Skeletal muscle tissue (tissue), 4 donors: Measurements from ENCODE around the gene FKRP. TPM values are rescaled to one million over a fixed set of nuclear protein-coding genes. Genes with fewer than 3 reads are reported as not detected.

Experiments
- H3K27ac ChIP-seq: one replicate; pipeline ENCODE4 v1.7.0; 2013; ENCODE audit warnings: mild to moderate bottlenecking, low read depth, low read length, inconsistent platforms
- H3K27me3 ChIP-seq, 3 donors: one replicate each; pipeline ENCODE4 v1.7.0; 2013; ENCODE audit warnings: low read length in 3 of 3; ENCODE audit not compliant: control insufficient read depth in 3 of 3, insufficient read depth in 3 of 3
- H3K36me3 ChIP-seq, 3 donors: one replicate each; pipeline ENCODE4 v1.7.0; 2013; ENCODE audit warnings: low read length in 3 of 3; ENCODE audit not compliant: control insufficient read depth in 3 of 3, insufficient read depth in 3 of 3
- H3K4me1 ChIP-seq, 3 donors: one replicate each; pipeline ENCODE4 v1.7.0; 2013; ENCODE audit warnings: low read length in 3 of 3, mild to moderate bottlenecking in 3 of 3; ENCODE audit not compliant: control insufficient read depth in 3 of 3, insufficient read depth in 3 of 3
- H3K4me3 ChIP-seq, 3 donors: one replicate each; pipeline ENCODE4 v1.7.0; 2013; ENCODE audit warnings: low read length in 3 of 3
- H3K9ac ChIP-seq, 3 donors: one replicate each; pipeline ENCODE4 v1.7.0; 2013; ENCODE audit warnings: low read length in 3 of 3, mild to moderate bottlenecking in 3 of 3, moderate library complexity in 2 of 3, low read depth in 1 of 3
- H3K9me3 ChIP-seq, 3 donors: one replicate each; pipeline ENCODE4 v1.7.0; 2013; ENCODE audit warnings: low read length in 3 of 3; ENCODE audit not compliant: control insufficient read depth in 3 of 3
- total RNA-seq: library from RNA; depleted of rRNA; stranded (reverse); fragments of >200 nt; gene quantifications from one replicate; pipeline ENCODE4 v1.2.3, GENCODE V29; 2014
- donor health status: Osteomylitis.

FKRP gene
- total RNA-seq, 1 donor from 2014 or later: 5.7 TPM

DNA sequence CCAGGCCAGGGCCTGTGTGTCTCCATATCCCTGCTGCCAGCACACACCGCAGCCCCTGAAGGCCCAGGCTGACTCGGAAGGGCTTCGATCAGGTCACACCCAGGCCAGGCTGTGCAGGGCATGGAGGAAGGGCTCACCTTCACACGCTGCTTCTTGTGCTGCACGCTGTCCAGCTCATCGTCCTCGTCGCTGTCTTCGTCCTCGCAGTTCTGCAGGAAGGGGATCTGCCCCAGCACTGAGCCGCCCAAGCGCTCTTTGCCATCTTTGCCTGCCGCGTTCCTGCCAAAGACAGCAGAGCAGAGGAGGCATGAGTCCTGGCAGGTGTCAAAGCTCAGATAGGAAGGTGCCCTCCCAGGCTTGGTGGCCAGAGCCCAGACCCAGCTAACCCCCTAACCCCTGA is 15.3 kb upstream of the FKRP start:
- no peak overlapping the region for H3K4me3 ChIP-seq
- H3K27me3 ChIP-seq: no peaks in the 10 kb centered on the region
- no peaks in the 10 kb centered on the region for H3K9me3 ChIP-seq
- peaks cover 20 to 33% (median 24%) of the 10 kb centered on the region in 3 donors for H3K4me1 ChIP-seq
- H3K27ac ChIP-seq: no peak overlapping the region
- H3K9ac ChIP-seq: no peak overlapping the region
- peaks cover 76 to 80% (median 77%) of the 10 kb centered on the region in 3 donors for H3K36me3 ChIP-seq

DNA sequence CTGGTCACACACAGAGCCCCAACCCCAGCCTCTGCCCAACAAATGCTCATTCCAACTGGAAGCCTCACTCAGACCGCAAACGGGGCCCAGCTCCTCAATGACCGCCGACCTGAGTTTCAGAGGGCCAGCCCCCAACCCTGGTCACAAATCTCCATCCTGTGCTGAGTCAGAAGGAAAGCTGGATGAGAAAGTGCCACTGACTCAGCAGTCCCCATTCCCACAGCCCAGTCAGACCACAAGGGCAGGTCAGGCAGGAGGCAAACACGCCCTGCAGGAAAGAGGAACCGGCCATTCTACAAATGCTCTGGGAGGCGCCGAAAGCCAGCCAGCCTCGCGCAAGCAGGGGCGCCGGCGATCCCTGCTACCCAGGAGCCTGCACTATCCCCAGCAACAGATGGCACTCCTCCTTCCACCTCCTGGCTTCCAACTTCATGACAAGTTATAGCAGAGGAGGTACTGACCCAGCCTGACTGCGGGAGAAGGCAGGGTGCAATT is 14.8 kb upstream of the FKRP start:
- H3K4me1 ChIP-seq: peaks cover 19 to 33% (median 24%) of the 10 kb centered on the region in 3 donors
- no peaks in the 10 kb centered on the region for H3K27me3 ChIP-seq
- H3K9me3 ChIP-seq: no peaks in the 10 kb centered on the region
- no peak overlapping the region for H3K27ac ChIP-seq
- H3K4me3 ChIP-seq: no peak overlapping the region
- no peak overlapping the region for H3K9ac ChIP-seq
- peaks cover 71 to 75% (median 73%) of the 10 kb centered on the region in 3 donors for H3K36me3 ChIP-seq

DNA sequence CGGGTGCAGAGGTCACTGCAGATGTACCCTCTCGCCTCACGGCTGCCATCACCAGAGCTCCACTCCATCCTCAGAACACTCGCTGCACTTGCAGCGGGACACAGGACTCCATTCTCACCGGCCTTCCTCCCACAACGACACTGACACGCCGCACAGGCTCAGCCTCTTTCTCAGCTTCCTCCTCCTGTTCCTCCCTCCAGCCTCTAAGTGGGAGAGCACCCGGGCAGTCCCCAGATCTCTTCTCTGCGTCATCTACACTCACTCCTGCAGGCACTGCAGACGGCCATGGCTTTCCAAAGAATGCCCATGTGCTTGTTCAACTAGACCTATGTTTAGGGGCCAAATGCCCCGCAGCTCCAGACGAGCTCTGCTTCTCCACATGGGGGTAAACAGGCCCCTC is 14.3 kb upstream of the FKRP start:
- no peak overlapping the region for H3K9ac ChIP-seq
- H3K36me3 ChIP-seq: peaks cover 68 to 72% (median 69%) of the 10 kb centered on the region in 3 donors
- no peaks in the 10 kb centered on the region for H3K9me3 ChIP-seq
- H3K4me1 ChIP-seq: peaks cover 19 to 31% (median 21%) of the 10 kb centered on the region in 3 donors
- no peak overlapping the region for H3K27ac ChIP-seq
- H3K27me3 ChIP-seq: no peaks in the 10 kb centered on the region
- H3K4me3 ChIP-seq: no peak overlapping the region

DNA sequence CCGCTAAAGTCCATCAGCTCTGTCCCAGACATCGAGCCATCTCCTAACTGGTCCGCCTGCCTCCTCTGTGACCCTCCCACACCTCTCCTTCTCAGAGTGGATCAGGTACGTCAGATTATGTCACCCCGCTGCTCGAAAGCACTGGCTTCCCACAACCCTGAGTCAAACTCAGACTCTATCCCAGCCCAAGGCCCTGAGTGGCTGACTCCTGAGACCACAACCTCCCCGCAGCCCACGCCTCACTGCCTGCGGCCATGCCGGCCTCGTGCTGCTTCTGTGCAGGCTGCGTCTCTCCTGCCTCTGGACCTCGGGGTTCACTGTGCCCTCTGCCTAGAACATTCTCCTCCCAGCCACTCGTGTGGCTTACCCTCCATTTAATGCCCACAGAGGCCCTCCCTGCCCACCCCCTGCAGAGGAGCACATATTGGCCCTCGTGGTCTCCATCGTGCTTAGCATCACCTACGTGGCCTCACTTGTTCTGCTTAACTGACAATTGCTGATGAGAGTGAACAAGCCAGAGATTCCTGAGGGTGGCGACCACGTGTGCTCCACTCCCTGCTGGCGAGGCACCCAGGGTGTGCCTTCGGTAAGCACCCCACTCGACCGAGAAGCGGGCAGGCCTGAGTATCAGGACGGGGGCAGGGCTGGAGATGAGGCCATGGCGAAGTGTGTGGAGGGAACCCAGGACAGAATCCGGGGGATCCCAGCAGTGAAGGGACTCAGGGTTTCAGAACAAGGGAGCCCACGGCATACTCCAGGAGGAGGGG is 13.5 kb upstream of the FKRP start:
- Histone ChIP-seq H3K27me3 (no peaks in the 10 kb centered on the region), H3K4me3 (no peak overlapping the region), H3K9me3 (no peaks in the 10 kb centered on the region), H3K4me1 (peaks cover 21 to 34% (median 23%) of the 10 kb centered on the region in 3 donors), H3K36me3 (peaks cover 66 to 71% (median 69%) of the 10 kb centered on the region in 3 donors), H3K27ac (peak overlapping the region; percentile 31), H3K9ac (no peak overlapping the region)

DNA sequence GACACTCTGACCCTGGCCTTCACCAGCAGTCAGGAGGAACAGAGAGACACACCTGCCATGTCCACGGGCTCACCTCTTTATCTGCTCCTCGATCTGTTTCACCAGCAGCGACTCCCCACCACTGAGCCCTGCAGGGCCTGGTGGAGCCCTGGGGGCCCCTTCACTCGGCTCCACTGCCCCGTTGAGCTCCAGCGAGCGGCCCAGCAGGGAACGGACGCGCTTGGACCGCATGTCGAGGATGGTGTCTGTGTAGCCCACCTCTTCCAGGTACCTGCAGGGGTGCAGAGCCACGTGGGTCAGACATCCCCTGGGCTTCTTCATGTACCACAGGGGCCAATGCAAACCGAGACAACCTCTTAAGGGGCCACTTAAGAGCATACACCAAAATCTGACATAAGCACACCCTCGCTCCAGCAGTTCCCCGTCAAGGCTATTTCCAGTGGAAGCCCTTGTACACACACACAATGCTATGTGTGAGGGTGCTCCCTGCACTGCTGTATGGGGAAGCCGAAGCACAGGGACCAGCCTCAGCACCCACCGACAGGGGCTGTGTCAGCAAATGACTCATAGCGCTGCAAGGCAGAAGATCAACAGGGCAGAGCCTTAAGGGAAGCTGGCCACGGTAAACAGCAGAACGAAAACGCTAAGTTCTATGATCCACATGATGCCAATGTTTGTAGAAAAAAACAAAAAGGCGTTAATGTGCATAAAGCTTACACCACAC is 12.7 kb upstream of the FKRP start:
- Histone ChIP-seq H3K9me3 (no peaks in the 10 kb centered on the region), H3K4me3 (no peak overlapping the region), H3K36me3 (peaks cover 67 to 73% (median 71%) of the 10 kb centered on the region in 3 donors), H3K4me1 (peaks cover 25 to 42% (median 30%) of the 10 kb centered on the region in 3 donors), H3K27me3 (no peaks in the 10 kb centered on the region), H3K27ac (peak overlapping the region; percentile 31), H3K9ac (no peak overlapping the region)

DNA sequence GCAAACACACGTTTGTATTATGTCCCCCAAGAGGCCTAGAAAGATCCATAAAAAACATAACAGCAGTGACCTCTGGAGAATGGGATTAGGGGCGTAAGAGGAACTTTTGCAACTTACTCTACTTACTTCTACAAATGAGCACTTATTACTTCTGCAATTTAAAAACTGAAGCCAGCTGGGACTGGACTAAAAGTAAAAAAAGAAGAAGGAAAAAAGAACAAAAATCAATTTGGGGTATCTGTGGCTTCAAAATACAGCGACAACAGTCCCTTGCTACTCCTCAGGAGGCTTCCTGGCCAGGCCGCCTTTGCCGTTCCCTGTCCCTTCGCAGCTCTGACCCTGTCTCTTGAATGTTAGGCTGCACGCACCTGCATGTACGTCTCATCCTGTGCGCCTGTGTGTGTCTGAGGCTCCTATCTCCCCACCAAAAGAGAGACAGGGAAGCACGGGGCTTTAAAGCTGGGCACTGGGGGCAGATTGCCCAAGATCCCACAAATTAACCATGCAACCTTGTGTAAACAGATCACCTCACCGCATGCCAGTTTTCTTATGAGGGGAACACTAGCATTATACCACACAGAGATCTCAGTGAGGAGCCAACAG is 12.1 kb upstream of the FKRP start:
- Histone ChIP-seq H3K27ac (peak overlapping the region; percentile 33), H3K36me3 (peaks cover 70 to 74% (median 71%) of the 10 kb centered on the region in 3 donors), H3K4me1 (peaks cover 29 to 48% (median 37%) of the 10 kb centered on the region in 3 donors)

DNA sequence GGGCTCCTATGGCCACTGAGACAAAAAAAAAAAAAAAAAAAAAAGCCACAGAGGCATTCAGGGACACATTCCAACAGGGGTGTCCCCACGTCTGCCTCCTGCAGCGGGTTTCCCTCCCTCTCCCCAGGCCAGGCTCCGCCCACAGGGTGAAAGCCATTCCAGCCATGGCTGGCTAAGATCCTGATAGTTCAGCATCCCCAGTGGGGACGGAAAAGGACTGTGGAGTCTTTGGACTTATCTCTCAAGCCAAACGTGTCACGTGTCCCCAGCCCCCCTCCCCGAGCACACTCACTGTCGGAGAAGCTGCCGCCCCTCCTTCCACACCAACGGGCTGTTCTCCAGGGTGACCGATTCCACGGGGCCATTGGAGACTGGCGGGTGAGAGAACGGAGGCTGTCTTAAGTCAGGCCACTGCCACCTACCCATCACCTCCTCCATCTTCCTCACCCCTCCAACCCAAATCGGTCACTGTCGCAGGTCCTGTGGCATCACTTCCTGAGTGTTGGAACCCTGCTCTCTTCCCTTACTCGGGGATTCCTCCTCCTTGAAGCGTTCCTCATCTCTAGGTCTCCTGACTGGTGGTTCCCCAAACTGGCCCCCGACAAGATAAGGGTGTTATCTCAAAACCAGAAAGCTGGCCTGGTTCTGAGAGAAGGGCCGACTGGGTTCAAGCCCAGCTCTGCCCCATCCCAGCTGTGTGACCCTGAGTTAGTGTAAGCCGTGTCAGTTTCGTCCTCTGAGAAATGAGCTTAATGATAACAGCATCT is 9.1 kb upstream of the FKRP start:
- Histone ChIP-seq H3K9me3 (no peaks in the 10 kb centered on the region), H3K27ac (no peak overlapping the region), H3K27me3 (no peaks in the 10 kb centered on the region), H3K36me3 (peaks cover 45 to 55% (median 49%) of the 10 kb centered on the region in 3 donors), H3K4me3 (no peak overlapping the region), H3K4me1 (peaks cover 49 to 57% (median 52%) of the 10 kb centered on the region in 3 donors), H3K9ac (no peak overlapping the region)

More for the DNA sequence above, 12.1 kb upstream of the FKRP start:
- Histone ChIP-seq H3K4me3 (peak overlapping the region in 1 of 3 donors; percentile 6), H3K27me3 (no peaks in the 10 kb centered on the region), H3K9ac (no peak overlapping the region), H3K9me3 (no peaks in the 10 kb centered on the region)

DNA sequence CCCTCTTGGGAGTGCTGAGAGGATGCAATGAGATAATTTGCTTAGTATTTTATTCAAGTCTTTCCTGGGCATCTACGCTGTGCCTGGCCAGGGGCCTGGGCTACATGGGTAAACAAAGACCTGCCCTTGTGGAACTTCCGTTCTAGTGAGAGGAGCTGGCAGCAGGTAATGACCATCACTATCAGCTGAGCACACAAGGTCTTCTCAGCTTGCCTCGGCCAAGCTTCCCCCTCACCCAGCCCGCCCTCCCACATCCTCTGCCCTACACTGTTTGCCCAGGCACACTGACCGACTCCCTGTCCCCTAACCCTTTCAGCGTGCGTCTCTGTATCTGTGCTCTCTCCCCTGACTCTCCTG is 8.6 kb upstream of the FKRP start:
- peaks cover 49 to 62% (median 54%) of the 10 kb centered on the region in 3 donors for H3K4me1 ChIP-seq
- peaks cover 43 to 51% (median 44%) of the 10 kb centered on the region in 3 donors for H3K36me3 ChIP-seq
- H3K9ac ChIP-seq: no peak overlapping the region
- H3K4me3 ChIP-seq: no peak overlapping the region
- H3K27me3 ChIP-seq: no peaks in the 10 kb centered on the region
- H3K9me3 ChIP-seq: no peaks in the 10 kb centered on the region
- no peak overlapping the region for H3K27ac ChIP-seq

DNA sequence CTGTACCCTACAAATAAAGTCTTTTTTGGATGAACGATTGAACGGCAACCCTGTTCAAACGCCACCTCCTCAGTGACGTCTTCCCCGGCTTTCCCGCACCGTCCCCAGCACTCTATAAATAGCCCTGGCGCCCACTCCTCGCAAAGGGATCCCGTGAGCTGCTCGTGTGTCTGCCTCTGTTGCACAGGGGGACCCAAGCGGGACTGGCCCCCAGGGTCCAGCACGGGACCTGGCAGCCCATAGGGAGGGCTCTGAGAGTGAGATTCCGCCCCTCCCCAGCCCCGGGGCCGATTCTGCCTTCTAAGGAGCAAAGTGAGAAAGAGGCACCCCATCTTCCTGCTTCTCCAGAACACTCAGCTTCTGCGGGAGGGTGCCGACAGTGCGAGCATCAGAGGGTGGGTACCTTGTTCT is 8.1 kb upstream of the FKRP start:
- H3K27me3 ChIP-seq: no peaks in the 10 kb centered on the region
- no peak overlapping the region for H3K9ac ChIP-seq
- no peaks in the 10 kb centered on the region for H3K9me3 ChIP-seq
- peaks cover 39 to 46% (median 40%) of the 10 kb centered on the region in 3 donors for H3K36me3 ChIP-seq
- H3K27ac ChIP-seq: no peak overlapping the region
- H3K4me3 ChIP-seq: no peak overlapping the region
- peaks cover 50 to 59% (median 54%) of the 10 kb centered on the region in 3 donors for H3K4me1 ChIP-seq
